ENCODE measurements around the gene BAD. TPM values are rescaled to one million over a fixed set of nuclear protein-coding genes. Genes with fewer than 3 reads are reported as not detected.
A peak's percentile ranks its signal among the peaks of the same experiment; 100 is the strongest.

The BAD gene
- total and polyA plus RNA-seq, 2 of the 13 experiments (the other 11 are each of a cell fraction or from before 2014, with no cell fraction given): 17.9 to 28.5 TPM

DNA sequence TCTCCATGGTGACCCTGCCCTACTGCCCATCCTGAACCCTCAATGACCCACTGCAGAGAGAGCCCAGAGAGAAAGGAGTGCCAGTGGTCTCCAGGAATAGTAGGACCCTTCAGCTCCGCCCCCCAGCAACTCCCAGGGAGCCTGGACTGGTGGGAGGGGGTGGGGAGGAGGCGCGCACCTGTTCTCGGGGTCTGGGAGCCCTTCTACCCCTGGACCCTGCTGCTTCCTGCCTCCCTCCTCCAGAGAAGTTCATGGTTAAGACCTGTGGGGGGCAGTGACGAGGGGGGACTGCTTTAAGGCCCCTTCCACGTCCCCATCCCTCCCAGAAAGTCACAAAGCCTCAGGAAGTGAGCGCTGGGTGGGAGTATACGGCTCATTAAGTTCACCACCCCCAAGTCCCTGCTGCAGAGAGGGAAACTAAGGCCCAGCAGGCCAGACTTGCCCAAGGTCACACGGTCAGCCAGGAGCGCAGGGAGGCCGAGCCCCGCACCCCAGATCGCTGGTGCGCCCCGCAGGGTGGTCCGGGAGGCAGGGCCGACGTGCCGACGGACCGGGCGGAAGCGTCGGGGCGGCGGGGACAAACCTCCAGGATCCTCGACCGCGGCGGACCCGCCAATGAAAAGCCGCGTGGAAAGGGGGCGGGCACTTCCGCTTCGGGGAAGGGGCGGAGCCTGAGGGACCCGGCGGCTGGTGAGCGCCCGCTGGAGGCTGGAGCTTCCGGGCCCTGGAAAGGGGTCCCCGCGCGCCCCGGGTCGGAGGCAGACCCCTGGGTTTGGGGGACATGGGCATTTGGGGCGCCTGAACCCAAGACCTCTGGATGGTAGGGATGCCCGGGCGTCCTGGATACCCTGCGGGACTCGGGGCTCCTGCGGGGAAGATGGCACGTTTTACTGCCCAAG, 58.6 kb downstream of the BAD start, which contains the start of the genes NUDT22 and TRPT1 (continued):
- TF ChIP-seq ZNF136 (CRISPR knock-in tag; IDR thresholded peaks at IDR 0.05; ENCODE audit: low read depth): 0 out of 2 replicates have a peak, but pooled peaks have one; percentile 34
- no peak for TF ChIP-seq ZNF468 (CRISPR knock-in tag; IDR thresholded peaks at IDR 0.05)
- no peak for TF ChIP-seq ZNF263 (CRISPR knock-in tag; IDR thresholded peaks at IDR 0.05)
- no peak for TF ChIP-seq ZKSCAN1 (IDR thresholded peaks at IDR 0.05; ENCODE audit: low read length)
- no peak for TF ChIP-seq ZNF724P (CRISPR knock-in tag; IDR thresholded peaks at IDR 0.05; ENCODE audit: borderline replicate concordance)
- no peak for TF ChIP-seq ZBTB14 (CRISPR knock-in tag; IDR thresholded peaks at IDR 0.05)
- no peak for TF ChIP-seq RBM39 (IDR thresholded peaks at IDR 0.05; ENCODE audit: low read depth, low read length, poor library complexity, severe bottlenecking)
- TF ChIP-seq, protein P1, sequence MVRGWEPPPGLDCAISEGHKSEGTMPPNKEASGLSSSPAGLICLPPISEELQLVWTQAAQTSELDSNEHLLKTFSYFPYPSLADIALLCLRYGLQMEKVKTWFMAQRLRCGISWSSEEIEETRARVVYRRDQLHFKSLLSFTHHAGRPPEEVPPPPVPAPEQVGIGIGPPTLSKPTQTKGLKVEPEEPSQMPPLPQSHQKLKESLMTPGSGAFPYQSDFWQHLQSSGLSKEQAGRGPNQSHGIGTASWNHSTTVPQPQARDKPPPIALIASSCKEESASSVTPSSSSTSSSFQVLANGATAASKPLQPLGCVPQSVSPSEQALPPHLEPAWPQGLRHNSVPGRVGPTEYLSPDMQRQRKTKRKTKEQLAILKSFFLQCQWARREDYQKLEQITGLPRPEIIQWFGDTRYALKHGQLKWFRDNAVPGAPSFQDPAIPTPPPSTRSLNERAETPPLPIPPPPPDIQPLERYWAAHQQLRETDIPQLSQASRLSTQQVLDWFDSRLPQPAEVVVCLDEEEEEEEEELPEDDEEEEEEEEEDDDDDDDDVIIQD (CRISPR knock-in tag; IDR thresholded peaks at IDR 0.05; ENCODE audit: low read depth): no peak
- TF ChIP-seq SMYD3 (CRISPR knock-in tag; IDR thresholded peaks at IDR 0.05): no peak
- TF ChIP-seq ELF1 (CRISPR knock-in tag; IDR thresholded peaks at IDR 0.05): peak; percentile 92
- TF ChIP-seq ZBTB46 (CRISPR knock-in tag; IDR thresholded peaks at IDR 0.05; ENCODE audit: borderline replicate concordance): 0 out of 2 replicates have a peak, but pooled peaks have one; percentile 68
- TF ChIP-seq, protein P2, sequence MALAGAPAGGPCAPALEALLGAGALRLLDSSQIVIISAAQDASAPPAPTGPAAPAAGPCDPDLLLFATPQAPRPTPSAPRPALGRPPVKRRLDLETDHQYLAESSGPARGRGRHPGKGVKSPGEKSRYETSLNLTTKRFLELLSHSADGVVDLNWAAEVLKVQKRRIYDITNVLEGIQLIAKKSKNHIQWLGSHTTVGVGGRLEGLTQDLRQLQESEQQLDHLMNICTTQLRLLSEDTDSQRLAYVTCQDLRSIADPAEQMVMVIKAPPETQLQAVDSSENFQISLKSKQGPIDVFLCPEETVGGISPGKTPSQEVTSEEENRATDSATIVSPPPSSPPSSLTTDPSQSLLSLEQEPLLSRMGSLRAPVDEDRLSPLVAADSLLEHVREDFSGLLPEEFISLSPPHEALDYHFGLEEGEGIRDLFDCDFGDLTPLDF (CRISPR knock-in tag; IDR thresholded peaks at IDR 0.05): peak; percentile 48; the same call in 1 of the 2 replicates
- no peak for TF ChIP-seq AGO2 (optimal IDR thresholded peaks at IDR 0.05; ENCODE audit: low read depth, low read length)
- no peak for TF ChIP-seq MED13 (CRISPR knock-in tag; IDR thresholded peaks at IDR 0.05)
- TF ChIP-seq ZNF574 (CRISPR knock-in tag; IDR thresholded peaks at IDR 0.05): peak; percentile 82
- TF ChIP-seq ZNF343 (CRISPR knock-in tag; IDR thresholded peaks at IDR 0.05): no peak; the same call in 1 of the 2 replicates
- peak; percentile 85 for TF ChIP-seq THAP11 (CRISPR knock-in tag; IDR thresholded peaks at IDR 0.05)
- TF ChIP-seq ATAD3A (CRISPR knock-in tag; IDR thresholded peaks at IDR 0.05): no peak
- TF ChIP-seq IKZF4 (CRISPR knock-in tag; IDR thresholded peaks at IDR 0.05; ENCODE audit: borderline replicate concordance, low read depth, not compliant biosample characterization): no peak
- TF ChIP-seq ZNF644 (CRISPR knock-in tag; IDR thresholded peaks at IDR 0.05; ENCODE audit: low read depth): no peak
- 0 out of 2 replicates have a peak, but pooled peaks have one; percentile 48 for TF ChIP-seq ZSCAN22 (CRISPR knock-in tag; IDR thresholded peaks at IDR 0.05)
